Nasal cavity respiratory epithelium epithelial cell of viscerocranial mucosa (primary cell): ENCODE data around the gene RBM22. TPM values are rescaled to one million over a fixed set of nuclear protein-coding genes. Genes with fewer than 3 reads are reported as not detected.

Experiments used
- total RNA-seq: library from RNA; depleted of rRNA; stranded (reverse); fragments of >200 nt; gene quantifications from 2 replicates; pipeline ENCODE4 v1.2.3, GENCODE V29; 2014

RBM22 gene
- total RNA-seq, result 15.7 and 27.2 TPM in 2 replicates

GRCh38 chr5:150700594-150701377 lies at the start of gene RBM22:
TSS of gene RBM22 (minus strand) at chr5:150701062. CDS start at chr5:150700985, 77 bp downstream.

DNA sequence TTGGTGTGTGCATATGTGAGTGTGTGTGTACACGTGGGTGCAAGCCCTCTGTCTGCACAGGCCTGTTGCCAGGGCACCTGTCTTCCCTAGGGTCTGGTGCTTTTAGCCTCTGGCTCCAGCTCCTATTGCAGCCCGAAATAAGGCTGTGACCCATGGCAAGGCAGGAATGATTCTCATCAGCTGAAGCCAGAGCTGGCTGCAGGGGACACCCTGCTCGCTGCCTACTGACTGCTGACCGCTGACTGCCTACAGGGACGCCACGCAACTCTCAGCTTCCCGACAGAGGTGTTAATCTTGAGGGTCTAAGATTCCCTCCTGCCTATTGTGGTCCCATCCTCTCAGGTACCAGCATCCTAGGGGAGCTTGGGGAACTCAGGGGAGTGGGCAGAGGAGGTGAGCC lies 39.8 kb downstream of the RBM22 start, which contains the start of gene MYOZ3:
TSS of gene MYOZ3 (plus strand) at position 166 of the 400 bp plus-strand sequence. CDS start 1,691 bp downstream, outside the sequence.

Other genes with a start within 250 kb of the RBM22 start
- 19.5 and 94.6 TPM in 2 replicates for gene NDST1, start 192.9 kb downstream of the RBM22 start, total RNA-seq
- gene SYNPO, start 60.4 kb downstream of the RBM22 start, total RNA-seq, result 1.4 and 18.1 TPM in 2 replicates
- gene MYOZ3, start 39.8 kb downstream of the RBM22 start, total RNA-seq, result 0.21 TPM in 1 of 2 replicates, not detected in the other
- gene DCTN4, start 58.0 kb upstream of the RBM22 start, total RNA-seq, result 35.9 and 55.0 TPM in 2 replicates
- gene SMIM3, start 77.7 kb upstream of the RBM22 start, total RNA-seq, result 12.5 and 14.7 TPM in 2 replicates
- gene IRGM, start 145.5 kb upstream of the RBM22 start, total RNA-seq, result not detected in 2 replicates
- gene ZNF300, start 203.9 kb upstream of the RBM22 start, total RNA-seq, result 5.5 and 6.3 TPM in 2 replicates